C4-2B (cell line): Measurements from ENCODE around the gene CEP131.

ENCODE experiments used
- H3K27ac ChIP-seq: fragments of 450-650 bp; 2 replicates; pipeline ENCODE4 v1.5.1; 2017
- CTCF ChIP-seq: fragments of 450-650 bp; conservative IDR thresholded peaks from 2 replicates; pipeline ENCODE4 v1.5.1; 2017; ENCODE audit warnings: mild to moderate bottlenecking
- ZFX ChIP-seq: fragments of 450-650 bp; IDR thresholded peaks from 2 replicates; pipeline ENCODE4 v1.6.1; 2017

CEP131 gene

GRCh38 chr17:81182596-81182995, 40.2 kb downstream of the CEP131 start:
- H3K27ac ChIP-seq = no peak overlapping the region
- TF ChIP-seq CTCF (no peak), ZFX (no peak)

- no peak overlapping the region for H3K27ac ChIP-seq
- no peak for TF ChIP-seq ZFX
These were observed 41.0 kb downstream of the CEP131 start for GRCh38 chr17:81181811-81182185.

GRCh38 chr17:81180836-81181810, 41.6 kb downstream of the CEP131 start:
- TF ChIP-seq ZFX = no peak
- no peak for TF ChIP-seq CTCF
- H3K27ac ChIP-seq = no peak overlapping the region

GRCh38 chr17:81179861-81180260, 42.9 kb downstream of the CEP131 start:
- TF ChIP-seq CTCF (no peak), ZFX (no peak)
- no peak overlapping the region for H3K27ac ChIP-seq

GRCh38 chr17:81179220-81179619, 43.5 kb downstream of the CEP131 start:
- TF ChIP-seq ZFX (no peak), CTCF (no peak)
- no peak overlapping the region for H3K27ac ChIP-seq

- TF ChIP-seq CTCF = no peak
- no peak for TF ChIP-seq ZFX
- H3K27ac ChIP-seq = no peak overlapping the region
These were observed 44.4 kb downstream of the CEP131 start for GRCh38 chr17:81178136-81179091.

- TF ChIP-seq ZFX (no peak), CTCF (no peak)
- no peak overlapping the region for H3K27ac ChIP-seq
These were observed 46.1 kb downstream of the CEP131 start for GRCh38 chr17:81176666-81177065.
